GM19324 (cell line): ENCODE data around the gene PAX1.

Experiments used
- ATAC-seq: cut with Tn5 transposase; IDR thresholded peaks from one replicate; pipeline ENCODE4 v1.9.1; 2021; ENCODE audit warnings: mild to moderate bottlenecking, moderate library complexity; ENCODE audit not compliant: unreplicated experiment, low FRiP score

Gene PAX1

DNA sequence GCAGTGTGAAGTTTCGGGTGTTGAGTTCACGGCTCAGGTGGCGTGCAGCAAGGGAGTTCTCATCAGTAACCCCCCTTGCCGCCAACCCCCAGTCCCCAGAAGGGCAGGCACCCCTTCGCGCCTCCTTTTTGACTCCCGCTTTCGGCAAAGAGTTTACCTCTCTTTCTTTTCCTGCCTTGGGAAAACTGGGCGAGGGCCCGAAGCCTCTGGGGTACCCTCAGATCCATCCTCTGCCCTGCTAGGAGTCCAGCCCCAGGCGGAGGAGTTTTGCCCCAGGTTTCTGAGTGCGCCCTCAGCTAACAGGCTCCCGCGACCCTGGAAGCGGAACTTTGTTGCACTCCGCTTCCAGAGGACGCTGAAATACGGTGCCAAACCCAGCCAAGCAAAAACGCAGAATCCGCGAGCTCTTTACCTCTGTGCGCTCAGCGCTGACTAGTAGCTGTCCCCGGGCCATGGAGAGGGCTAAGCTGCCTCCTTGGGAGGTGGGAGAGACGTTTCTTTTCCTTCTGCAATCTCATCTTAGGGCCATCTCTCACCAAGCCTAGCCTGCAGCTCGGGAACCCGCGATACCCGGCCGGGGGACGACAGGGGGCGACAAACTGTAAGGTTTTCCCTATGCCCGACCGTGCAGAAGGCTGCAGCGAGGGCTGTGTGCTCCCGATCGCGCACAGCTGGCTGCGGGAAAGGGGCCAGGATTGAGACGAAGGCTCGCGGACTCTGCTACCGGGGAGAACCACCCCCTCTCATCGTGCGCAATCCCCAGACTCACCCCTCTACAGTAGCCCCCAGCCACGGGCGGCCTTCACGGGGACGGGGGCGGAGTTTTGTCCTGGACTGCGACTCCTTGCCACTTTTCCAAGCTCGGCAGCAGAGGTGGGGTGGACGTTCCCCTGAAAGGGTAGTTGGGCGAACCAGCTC, 2.7 kb upstream of the PAX1 start:
- ATAC-seq, result no peak

DNA sequence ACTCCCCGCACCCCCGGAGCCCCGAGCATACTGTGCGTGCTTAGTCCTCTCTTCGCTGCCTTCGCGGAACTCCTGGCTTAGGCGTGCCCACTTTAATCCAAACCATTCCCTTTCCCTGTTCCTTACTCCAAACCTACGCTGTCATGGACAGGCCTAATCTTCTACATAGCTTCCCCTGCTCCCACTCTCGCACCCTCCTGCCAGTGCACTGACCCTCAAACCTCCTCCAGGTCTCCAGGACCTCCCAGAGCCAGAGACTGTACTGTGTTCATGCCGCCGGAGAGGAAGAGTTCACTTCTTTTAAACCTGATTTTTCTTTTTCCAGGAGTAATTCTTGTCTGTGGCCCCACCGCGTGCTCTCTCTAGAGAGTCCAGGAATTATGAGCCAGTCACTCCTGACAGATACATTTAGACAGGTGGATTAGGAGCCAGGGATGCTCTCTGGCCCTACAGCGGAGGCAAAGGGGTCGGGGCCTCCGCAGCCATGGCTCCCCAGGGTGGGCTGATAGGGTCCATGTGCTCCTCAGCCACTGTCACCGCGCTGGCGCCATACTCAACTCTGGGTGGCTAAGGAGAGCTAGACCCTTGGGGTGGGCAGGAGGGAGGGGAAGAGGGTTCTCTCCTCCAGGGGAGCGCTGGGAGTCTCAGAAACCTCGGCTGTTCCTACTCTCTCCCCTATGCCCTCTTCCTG, 1.6 kb upstream of the PAX1 start:
- ATAC-seq, result no peak

DNA sequence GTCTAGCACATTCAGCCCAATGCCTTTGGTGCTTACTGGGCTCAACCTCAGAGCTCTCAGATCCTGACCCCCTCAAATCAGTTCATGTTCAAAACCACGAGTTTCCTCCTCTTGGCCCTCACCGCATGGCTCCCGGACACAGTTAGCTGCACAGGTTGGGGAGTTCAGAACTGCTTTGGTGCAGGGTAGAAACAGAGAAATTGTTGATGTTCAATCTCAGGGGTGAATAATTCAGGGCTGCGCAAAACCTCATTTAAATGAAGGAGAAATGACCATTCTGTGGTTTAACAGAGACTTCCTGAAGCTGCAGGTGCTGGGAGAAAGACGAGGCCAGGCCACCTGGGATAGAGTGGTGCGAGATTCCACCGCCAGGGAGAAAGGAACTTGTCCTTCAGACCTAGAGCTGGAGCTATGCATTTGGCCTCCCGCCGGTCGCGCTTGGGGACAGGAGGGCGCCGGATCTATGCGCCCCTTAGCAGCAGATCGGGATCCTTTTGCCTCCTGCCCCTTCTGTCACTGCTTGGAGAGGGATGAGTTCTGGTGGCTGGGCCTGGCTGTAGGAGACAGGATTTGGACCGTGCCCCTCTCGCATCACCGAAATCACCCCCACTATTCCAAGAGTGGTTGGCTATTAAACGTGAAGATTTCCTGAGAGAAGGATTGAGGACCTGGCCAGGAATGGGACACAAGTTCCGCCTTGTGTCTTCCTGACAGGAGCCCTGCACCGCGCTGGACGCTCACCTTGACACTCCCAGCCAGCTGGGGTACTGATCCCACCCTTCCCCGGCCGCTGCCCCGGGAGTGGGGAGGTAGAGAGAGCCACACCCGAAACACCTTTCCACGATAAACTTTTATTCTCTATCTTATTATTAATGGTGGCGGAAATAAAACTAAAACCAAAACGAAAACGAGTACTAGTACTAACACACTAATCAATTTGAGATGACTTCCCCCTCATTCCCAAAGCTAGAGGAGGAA, 767 bp upstream of the PAX1 start:
- ATAC-seq, result no peak

- no peak for ATAC-seq
Measured at GRCh38 chr20:21706261-21707195, 1.1 kb downstream of the PAX1 start.

DNA sequence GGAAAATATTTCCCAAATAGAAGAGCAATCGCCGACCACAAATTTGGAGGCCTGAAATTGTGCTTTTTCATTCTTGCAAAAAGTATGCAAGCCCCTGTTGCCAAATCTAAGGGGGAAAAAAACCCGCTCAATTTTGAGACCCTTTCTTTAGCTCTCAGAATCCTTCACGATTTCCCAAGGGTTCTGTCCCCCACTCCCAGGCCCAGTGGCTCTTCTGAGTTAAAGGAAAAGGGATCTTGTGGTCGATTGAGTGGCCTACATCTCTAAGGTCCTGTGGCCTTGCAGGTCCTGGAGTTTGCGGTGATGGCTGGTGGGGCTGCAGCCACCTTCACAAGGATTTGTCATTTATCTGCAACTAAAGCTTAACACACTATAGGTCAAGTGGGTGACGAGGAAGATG, 1.8 kb downstream of the PAX1 start:
- ATAC-seq, result no peak

GRCh38 chr20:21707999-21708737, 2.7 kb downstream of the PAX1 start:
- no peak for ATAC-seq

GRCh38 chr20:21708738-21709534, 3.5 kb downstream of the PAX1 start:
- ATAC-seq, result no peak

DNA sequence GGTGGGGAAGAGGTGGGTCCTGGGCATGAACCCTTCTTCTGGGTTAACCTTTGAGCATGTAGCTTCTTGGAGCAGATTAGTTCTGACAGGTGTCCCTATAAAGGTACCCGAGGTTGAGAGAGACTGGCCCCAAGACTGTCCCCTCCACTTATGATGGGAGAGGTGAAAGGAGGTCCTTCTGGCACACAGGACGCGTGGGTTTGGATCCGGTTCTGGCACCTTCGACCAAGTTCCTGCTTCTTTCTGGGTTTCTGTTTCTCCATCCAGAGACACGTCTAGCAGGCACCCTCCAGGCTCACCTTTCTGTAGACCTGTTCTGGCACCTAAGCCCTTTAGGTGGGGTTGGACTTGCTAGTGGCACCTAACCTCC, 4.1 kb downstream of the PAX1 start:
- ATAC-seq, result no peak

DNA sequence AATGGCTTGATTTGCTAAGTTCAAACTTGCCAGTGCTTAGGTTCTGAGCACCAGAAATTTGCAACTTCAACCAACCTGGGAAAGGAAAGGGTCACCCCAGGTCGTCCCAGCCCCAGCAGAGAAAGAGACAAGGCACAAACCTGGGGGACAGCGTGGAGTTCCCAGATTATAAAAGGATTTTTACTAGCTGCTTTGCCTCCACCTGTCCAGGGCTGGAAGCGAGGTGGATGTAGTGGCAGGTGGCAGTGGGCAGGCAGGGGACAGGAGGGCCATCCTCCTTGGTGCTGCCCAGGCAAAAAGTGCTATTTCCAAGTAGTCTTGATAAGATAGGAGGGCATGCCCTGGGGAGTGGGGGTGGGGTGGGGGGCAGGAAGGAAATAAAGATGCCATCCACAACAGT, 4.9 kb downstream of the PAX1 start:
- ATAC-seq, result no peak

DNA sequence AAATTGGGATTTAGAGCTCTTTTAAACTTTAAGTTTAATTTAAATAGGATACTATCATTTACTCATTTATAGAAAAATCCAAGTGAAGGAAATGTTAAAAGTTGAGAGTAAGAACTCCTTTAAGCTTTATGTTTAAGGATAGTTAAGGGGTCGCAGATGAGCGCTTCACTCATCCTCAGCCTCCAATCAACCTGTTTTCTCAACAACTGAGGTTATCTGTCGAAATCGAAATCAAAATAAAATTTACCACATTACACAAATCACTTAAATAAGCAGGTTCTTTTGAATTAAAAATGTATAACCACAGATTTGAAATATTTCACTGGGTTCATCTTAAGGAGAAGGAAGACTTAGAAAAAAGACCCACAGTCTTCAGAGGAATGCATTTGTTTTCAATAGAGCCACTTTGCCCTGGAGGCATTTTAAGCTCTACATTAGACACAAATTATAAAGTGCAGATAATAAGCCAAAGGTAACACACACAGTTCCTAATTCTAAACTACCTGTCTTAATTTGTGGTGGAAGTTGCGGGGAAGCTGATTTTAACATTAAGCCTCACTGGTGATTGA, 5.5 kb downstream of the PAX1 start:
- no peak for ATAC-seq

DNA sequence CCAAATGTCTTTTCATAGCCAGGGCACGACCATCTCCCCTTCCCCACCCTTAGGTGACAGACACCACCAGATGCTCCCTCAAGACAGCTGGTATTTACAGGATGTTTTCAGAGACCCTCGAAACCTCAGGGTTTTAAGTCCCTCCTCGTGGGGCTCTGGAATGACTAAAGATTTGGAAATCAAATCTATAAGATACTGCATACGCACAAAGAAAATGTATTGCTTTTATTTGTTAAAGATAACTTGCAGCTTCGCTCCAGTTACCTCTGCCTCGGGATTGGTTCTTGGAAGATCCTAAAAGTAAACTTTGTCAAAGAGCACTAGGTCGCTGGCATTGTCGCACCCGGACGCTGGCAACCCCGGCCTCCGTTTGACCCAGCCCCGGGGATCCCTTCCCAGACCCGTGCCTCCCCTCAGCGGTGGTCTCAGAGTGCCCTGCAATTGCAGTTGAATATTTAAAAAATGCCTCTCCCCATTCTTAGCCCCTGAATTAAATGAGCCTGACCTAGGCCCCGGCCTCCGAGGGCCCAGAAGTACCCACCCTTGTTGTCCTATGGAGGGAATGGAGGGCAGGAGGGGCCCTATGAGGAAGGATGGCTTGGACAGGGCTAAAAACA, 7.1 kb downstream of the PAX1 start:
- ATAC-seq, result no peak

GRCh38 chr20:21713470-21713869, 8.0 kb downstream of the PAX1 start:
- no peak for ATAC-seq

DNA sequence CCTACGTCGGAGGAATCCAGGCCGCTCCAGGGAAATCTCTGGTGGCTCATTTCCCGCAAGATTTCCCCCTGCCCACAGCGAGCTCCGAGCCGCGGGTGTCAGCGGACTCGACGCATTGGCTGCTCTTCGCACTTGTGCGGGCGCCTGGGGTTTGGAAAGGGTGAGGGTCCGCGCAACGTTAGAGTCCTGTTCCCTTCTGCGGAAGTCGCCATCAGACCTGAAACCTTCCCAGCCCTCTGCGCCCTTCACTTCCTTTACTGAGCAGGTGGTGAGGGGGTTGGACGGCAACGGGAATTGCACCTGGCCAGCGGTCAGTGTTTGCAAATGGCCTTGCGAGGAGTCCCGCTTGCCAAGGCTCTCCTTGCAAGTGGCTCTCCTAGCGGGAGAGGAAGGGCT, 8.4 kb downstream of the PAX1 start:
- no peak for ATAC-seq

DNA sequence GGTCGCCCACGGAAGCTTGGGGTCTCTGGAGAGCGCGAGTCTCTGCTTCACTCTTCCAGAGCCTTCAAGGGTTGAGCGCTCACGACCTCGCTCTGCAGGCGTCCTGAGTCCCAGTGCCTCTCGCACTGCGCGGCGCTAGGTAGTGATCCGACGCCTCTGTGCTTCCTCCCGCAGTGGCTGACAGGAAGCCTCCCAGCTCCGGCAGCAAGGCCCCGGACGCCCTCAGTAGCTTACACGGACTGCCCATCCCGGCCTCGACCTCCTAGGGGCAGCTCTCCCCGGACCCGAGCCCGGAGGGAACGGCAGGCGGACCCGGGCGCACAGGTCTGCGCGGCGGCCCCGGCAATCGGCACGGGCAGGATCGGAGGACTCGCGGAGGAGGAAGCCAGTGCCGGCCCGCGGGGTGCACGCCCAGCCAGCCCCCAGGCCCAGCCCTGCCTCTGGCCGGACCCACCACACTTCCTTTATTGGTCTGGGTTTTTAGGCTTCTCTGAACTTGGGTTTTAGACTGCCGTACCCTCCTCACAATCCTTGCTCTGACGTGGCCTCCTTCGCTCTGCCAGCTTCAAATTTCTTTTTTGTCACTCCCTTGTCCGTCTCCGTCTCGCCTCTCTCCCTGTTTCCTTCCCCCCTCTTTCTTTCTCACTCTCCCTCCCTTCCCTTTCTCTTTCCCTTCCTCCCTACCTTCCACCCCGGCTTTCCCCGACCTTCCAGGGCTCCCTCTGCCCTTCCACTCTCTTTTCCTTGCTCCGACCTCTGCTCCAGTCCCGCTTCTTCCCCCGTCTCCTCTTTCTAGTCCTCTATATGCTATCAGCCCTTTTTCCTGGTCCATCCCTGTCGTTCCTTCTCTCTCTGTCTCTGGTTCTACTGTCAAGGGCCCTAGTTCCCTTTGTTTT, 9.1 kb downstream of the PAX1 start:
- no peak for ATAC-seq

GRCh38 chr20:21715193-21715881, 9.9 kb downstream of the PAX1 start:
- no peak for ATAC-seq
